Measurements from ENCODE around the gene CRTC3.
A peak's percentile ranks its signal among the peaks of the same experiment; 100 is the strongest.
"Not testable (repeated sequence)": the region's sequence is repeated elsewhere in the genome, so short reads cannot be mapped to it uniquely, and the experiment has no call there.

The CRTC3 gene

GRCh38 chr15:90529371-90530249 lies at the start of gene CRTC3:
TSS of gene CRTC3 (plus strand) at chr15:90529923. CDS start at chr15:90530072, 149 bp downstream.
- DNase-seq (ENCODE audit: low read depth in 2 of 2) = peak in 1 of 2 donors; percentile 18

- DNase-seq (ENCODE audit: low read depth in 2 of 2) = no peak
These were observed 48.7 kb upstream of the CRTC3 start for GRCh38 chr15:90481023-90481422.

- DNase-seq (ENCODE audit: low read depth in 2 of 2) = peak in 1 of 2 donors; percentile 3
These were observed 47.4 kb upstream of the CRTC3 start for GRCh38 chr15:90482124-90483011.

GRCh38 chr15:90483012-90483307 lies 46.8 kb upstream of the CRTC3 start:
- DNase-seq (ENCODE audit: low read depth in 2 of 2) = no peak

- no peak for DNase-seq (ENCODE audit: low read depth in 2 of 2)
These were observed 46.1 kb upstream of the CRTC3 start for GRCh38 chr15:90483637-90484036.

GRCh38 chr15:90487186-90487585 lies 42.5 kb upstream of the CRTC3 start:
- no peak for DNase-seq (ENCODE audit: low read depth in 2 of 2)

GRCh38 chr15:90489514-90489913 lies 40.2 kb upstream of the CRTC3 start:
- DNase-seq (ENCODE audit: low read depth in 2 of 2) = no peak

GRCh38 chr15:90489944-90490343 lies 39.8 kb upstream of the CRTC3 start:
- DNase-seq (ENCODE audit: low read depth in 2 of 2) = no peak

- DNase-seq (ENCODE audit: low read depth in 2 of 2) = no peak
These were observed 36.1 kb upstream of the CRTC3 start for GRCh38 chr15:90493647-90494046.

GRCh38 chr15:90495067-90495466 lies 34.7 kb upstream of the CRTC3 start:
- DNase-seq (ENCODE audit: low read depth in 2 of 2) = no peak

- no peak for DNase-seq (ENCODE audit: low read depth in 2 of 2)
These were observed 32.9 kb upstream of the CRTC3 start for GRCh38 chr15:90496791-90497190.

- DNase-seq (ENCODE audit: low read depth in 2 of 2) = no peak
These were observed 32.3 kb upstream of the CRTC3 start for GRCh38 chr15:90497376-90497775.

- no peak for DNase-seq (ENCODE audit: low read depth in 2 of 2)
These were observed 31.8 kb upstream of the CRTC3 start for GRCh38 chr15:90497912-90498311.

- no peak for DNase-seq (ENCODE audit: low read depth in 2 of 2)
These were observed 29.6 kb upstream of the CRTC3 start for GRCh38 chr15:90500171-90500570.

- DNase-seq (ENCODE audit: low read depth in 2 of 2) = no peak
These were observed 27.8 kb upstream of the CRTC3 start for GRCh38 chr15:90501898-90502297.

GRCh38 chr15:90510781-90511180 lies 18.9 kb upstream of the CRTC3 start:
- not testable (repeated sequence) for DNase-seq (ENCODE audit: low read depth in 2 of 2)

GRCh38 chr15:90511211-90511618 lies 18.5 kb upstream of the CRTC3 start:
- DNase-seq (ENCODE audit: low read depth in 2 of 2) = not testable (repeated sequence)

GRCh38 chr15:90512276-90512675 lies 17.4 kb upstream of the CRTC3 start:
- DNase-seq (ENCODE audit: low read depth in 2 of 2) = no peak

GRCh38 chr15:90512981-90513380 lies 16.7 kb upstream of the CRTC3 start:
- DNase-seq (ENCODE audit: low read depth in 2 of 2) = no peak

- no peak for DNase-seq (ENCODE audit: low read depth in 2 of 2)
These were observed 16.3 kb upstream of the CRTC3 start for GRCh38 chr15:90513448-90513847.

GRCh38 chr15:90513893-90514292 lies 15.8 kb upstream of the CRTC3 start:
- DNase-seq (ENCODE audit: low read depth in 2 of 2) = not testable (repeated sequence)

- no peak for DNase-seq (ENCODE audit: low read depth in 2 of 2)
These were observed 10.0 kb upstream of the CRTC3 start for GRCh38 chr15:90519688-90520087.

GRCh38 chr15:90520365-90520764 lies 9.4 kb upstream of the CRTC3 start:
- DNase-seq (ENCODE audit: low read depth in 2 of 2) = no peak
